Measurements from ENCODE around the gene PLXDC2. TPM values are rescaled to one million over a fixed set of nuclear protein-coding genes. Genes with fewer than 3 reads are reported as not detected.

PLXDC2 gene
- total RNA-seq, 1 experiment from 2014 or later, result 0.21 TPM

- no TSS peak for BruUV-seq (replicated peaks)
- Histone ChIP-seq H3K4me1 (ENCODE audit: control insufficient read depth, insufficient read depth, low read length) (no peaks in the 10 kb centered on the region), H3K9me3 (ENCODE audit: control insufficient read depth, insufficient read depth, low read depth, low read length) (no peaks in the 10 kb centered on the region), H3K36me3 (ENCODE audit: control insufficient read depth, insufficient read depth, low read length) (no peaks in the 10 kb centered on the region), H3K27me3 (ENCODE audit: control insufficient read depth, insufficient read depth, low read length) (no peaks in the 10 kb centered on the region), H3K4me3 (ENCODE audit: low read depth in 2 of 2, low read length in 2 of 2) (no peak overlapping the region), H3K27ac (ENCODE audit: low read length) (no peak overlapping the region)
- in situ Hi-C loops (cut with HindIII; ENCODE audit: low pct_unique_long_range_greater_than_20kb, low sequenced_read_pairs) (no loop called here), intact Hi-C loops (cut with micrococcal nuclease; ENCODE audit: unreplicated experiment) (no loop called here)
- ATAC-seq (no peak), DNase-seq (ENCODE audit: low read depth, low spot score) (no peak)
- POLR2A ChIA-PET, result no interaction called here
- CTCF ChIA-PET, result no interaction called here
- TF ChIP-seq SIN3A (IDR thresholded peaks at IDR 0.05; ENCODE audit: borderline replicate concordance, insufficient read depth, low read depth, low read length) (no peak), REST (IDR thresholded peaks at IDR 0.05; ENCODE audit: insufficient read depth in 1 of 2, low read depth in 2 of 2, low read length in 1 of 2) (no peak), TCF7L2 (IDR thresholded peaks at IDR 0.05; ENCODE audit: low read depth, low read length) (no peak), POLR2AphosphoS5 (IDR thresholded peaks at IDR 0.05; ENCODE audit: low read depth, low read length) (no peak)
- TF ChIP-seq, protein P1, sequence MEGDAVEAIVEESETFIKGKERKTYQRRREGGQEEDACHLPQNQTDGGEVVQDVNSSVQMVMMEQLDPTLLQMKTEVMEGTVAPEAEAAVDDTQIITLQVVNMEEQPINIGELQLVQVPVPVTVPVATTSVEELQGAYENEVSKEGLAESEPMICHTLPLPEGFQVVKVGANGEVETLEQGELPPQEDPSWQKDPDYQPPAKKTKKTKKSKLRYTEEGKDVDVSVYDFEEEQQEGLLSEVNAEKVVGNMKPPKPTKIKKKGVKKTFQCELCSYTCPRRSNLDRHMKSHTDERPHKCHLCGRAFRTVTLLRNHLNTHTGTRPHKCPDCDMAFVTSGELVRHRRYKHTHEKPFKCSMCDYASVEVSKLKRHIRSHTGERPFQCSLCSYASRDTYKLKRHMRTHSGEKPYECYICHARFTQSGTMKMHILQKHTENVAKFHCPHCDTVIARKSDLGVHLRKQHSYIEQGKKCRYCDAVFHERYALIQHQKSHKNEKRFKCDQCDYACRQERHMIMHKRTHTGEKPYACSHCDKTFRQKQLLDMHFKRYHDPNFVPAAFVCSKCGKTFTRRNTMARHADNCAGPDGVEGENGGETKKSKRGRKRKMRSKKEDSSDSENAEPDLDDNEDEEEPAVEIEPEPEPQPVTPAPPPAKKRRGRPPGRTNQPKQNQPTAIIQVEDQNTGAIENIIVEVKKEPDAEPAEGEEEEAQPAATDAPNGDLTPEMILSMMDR (IDR thresholded peaks at IDR 0.05), result no peak
Observed at GRCh38 chr10:20195076-20195475, 378.8 kb downstream of the PLXDC2 start.

- intact Hi-C loops (cut with micrococcal nuclease; ENCODE audit: unreplicated experiment), result no loop called here
- CTCF ChIA-PET, result no interaction called here
- ATAC-seq, result no peak
Observed at GRCh38 chr10:20200758-20201157, 384.5 kb downstream of the PLXDC2 start.

More at GRCh38 chr10:20200758-20201157, 384.5 kb downstream of the PLXDC2 start:
- TF ChIP-seq, protein P1 (IDR thresholded peaks at IDR 0.05), result no peak
- TF ChIP-seq REST (IDR thresholded peaks at IDR 0.05; ENCODE audit: insufficient read depth in 1 of 2, low read depth in 2 of 2, low read length in 1 of 2) (no peak), TCF7L2 (IDR thresholded peaks at IDR 0.05; ENCODE audit: low read depth, low read length) (no peak), POLR2AphosphoS5 (IDR thresholded peaks at IDR 0.05; ENCODE audit: low read depth, low read length) (no peak), SIN3A (IDR thresholded peaks at IDR 0.05; ENCODE audit: borderline replicate concordance, insufficient read depth, low read depth, low read length) (no peak)
- H3K9me3 ChIP-seq (ENCODE audit: control insufficient read depth, insufficient read depth, low read depth, low read length), result no peaks in the 10 kb centered on the region
- no peaks in the 10 kb centered on the region for H3K4me1 ChIP-seq (ENCODE audit: control insufficient read depth, insufficient read depth, low read length)
- no peak for DNase-seq (ENCODE audit: low read depth, low spot score)
- H3K27me3 ChIP-seq (ENCODE audit: control insufficient read depth, insufficient read depth, low read length), result no peaks in the 10 kb centered on the region
- in situ Hi-C loops (cut with HindIII; ENCODE audit: low pct_unique_long_range_greater_than_20kb, low sequenced_read_pairs), result no loop called here
- POLR2A ChIA-PET, result no interaction called here
- no TSS peak for BruUV-seq (replicated peaks)
- no peak overlapping the region for H3K4me3 ChIP-seq (ENCODE audit: low read depth in 2 of 2, low read length in 2 of 2)
- no peaks in the 10 kb centered on the region for H3K36me3 ChIP-seq (ENCODE audit: control insufficient read depth, insufficient read depth, low read length)
- no peak overlapping the region for H3K27ac ChIP-seq (ENCODE audit: low read length)

Measured in Panc1 (cell line).